GM12878 (cell line): ENCODE results near the gene OR6C75. TPM values are rescaled to one million over a fixed set of nuclear protein-coding genes. Genes with fewer than 3 reads are reported as not detected.
"Not testable (repeated sequence)": the region's sequence is repeated elsewhere in the genome, so short reads cannot be mapped to it uniquely, and the experiment has no call there.

Experiments used
- ATAC-seq: fragments of 200-7000 bp; cut with Tn5 transposase; 3 replicates; pipeline ENCODE4 v1.9.1; 2020; ENCODE audit warnings: mild to moderate bottlenecking, moderate library complexity
- BruUV-seq: library from RNA; stranded (reverse); fragments of 400-500 nt; replicated peaks from 2 replicates; lab custom pipeline; 2021; lab: Mats Ljungman, UMichigan
- CTCF ChIA-PET: fragments of 300-600 bp; sonication (Branson Sonifier 250); formaldehyde crosslinking; extraction: SDS; loops from one replicate; lab custom pipeline; 2021; ENCODE audit warnings: inconsistent platforms; lab: Yijun Ruan, JAX
- POLR2A ChIA-PET: fragments of 350-600 bp; formaldehyde crosslinking; extraction: SDS; loops from one replicate; lab custom pipeline; 2021; ENCODE audit warnings: inconsistent platforms; lab: Charles Lee
- RAD21 ChIA-PET: fragments of 300-600 bp; sonication (Branson Sonifier 250); formaldehyde crosslinking; loops from one replicate; lab custom pipeline; 2023; ENCODE audit warnings: antibody characterized with exemption; ENCODE audit not compliant: unreplicated experiment; lab: Charles Lee
- SMC1A ChIA-PET: fragments of 300-600 bp; sonication (Branson Sonifier 250); formaldehyde crosslinking; loops from one replicate; lab custom pipeline; 2023; ENCODE audit not compliant: unreplicated experiment, uncharacterized antibody; lab: Charles Lee
- DNase-seq: peaks from one replicate; pipeline ENCODE4 v3.0.0-alpha.2; 2011; ENCODE audit warnings: low read depth, low spot score
- FAIRE-seq: peaks from 3 replicates; lab custom pipeline; 2011; peaks lifted over from hg19 to GRCh38; lab: Jason Lieb, UNC
- H2AFZ ChIP-seq: 2 replicates; pipeline ENCODE4 v1.6.0; 2011; ENCODE audit warnings: low read depth, low read length, control low read depth; ENCODE audit not compliant: control insufficient read depth
- H3K27ac ChIP-seq: 2 replicates; pipeline ENCODE4 v1.5.1; 2011; ENCODE audit warnings: control low read depth; ENCODE audit not compliant: control insufficient read depth, insufficient read depth
- H3K27me3 ChIP-seq, 2 experiments: replicated peaks in 1 of 2; 2 replicates each; pipeline versions ENCODE4 v1.6.0 to v1.6.1; 2011; ENCODE audit warnings: low read length in 1 of 2; ENCODE audit not compliant: control insufficient read depth in 2 of 2, insufficient read depth in 2 of 2
- H3K36me3 ChIP-seq, 2 experiments: 2 replicates each; pipeline ENCODE4 v1.5.1; 2011; ENCODE audit warnings: low read length in 1 of 2; ENCODE audit not compliant: control insufficient read depth in 2 of 2, insufficient read depth in 2 of 2
- H3K4me1 ChIP-seq: 2 replicates; pipeline ENCODE4 v1.6.1; 2011; ENCODE audit warnings: mild to moderate bottlenecking, low read length, moderate library complexity, mixed read lengths; ENCODE audit not compliant: control insufficient read depth, insufficient read depth
- H3K4me2 ChIP-seq: 2 replicates; pipeline ENCODE4 v1.6.0; 2011; ENCODE audit warnings: control low read depth; ENCODE audit not compliant: control insufficient read depth, insufficient read depth
- H3K4me3 ChIP-seq: fragments of 200-600 bp; sonication (generic); 2 replicates; pipeline ENCODE4 v1.5.1; 2016
- H3K79me2 ChIP-seq: 2 replicates; pipeline ENCODE4 v1.6.0; 2011; ENCODE audit warnings: low read length; ENCODE audit not compliant: control insufficient read depth, insufficient read depth
- H3K9ac ChIP-seq: 2 replicates; pipeline ENCODE4 v1.8.0; 2011; ENCODE audit warnings: low read length, control low read depth, mixed read lengths; ENCODE audit not compliant: control insufficient read depth, insufficient read depth
- H3K9me3 ChIP-seq: replicated peaks from 3 replicates; pipeline ENCODE4 v1.5.1; 2011; ENCODE audit warnings: mild to moderate bottlenecking, low read length; ENCODE audit not compliant: control insufficient read depth, insufficient read depth
- H4K20me1 ChIP-seq: 2 replicates; pipeline ENCODE4 v1.6.0; 2011; ENCODE audit not compliant: control insufficient read depth, insufficient read depth
- CHD2 ChIP-seq: IDR thresholded peaks from 2 replicates; pipeline ENCODE4 v1.6.1; 2011; ENCODE audit warnings: low read depth, low read length, improper control_type of control experiment, borderline replicate concordance
- EED ChIP-seq: sonication (generic); IDR thresholded peaks from 2 replicates; pipeline ENCODE4 v1.6.1; 2016; ENCODE audit warnings: antibody characterized with exemption, low read depth
- EGR1 ChIP-seq, 2 experiments: IDR thresholded peaks; 1 replicate in 1 of 2; 2 replicates in 1 of 2; pipeline ENCODE4 v1.6.1; 2011 to 2012; ENCODE audit warnings: low read depth in 2 of 2, low read length in 2 of 2, borderline replicate concordance in 1 of 2, mild to moderate bottlenecking in 1 of 2, moderate library complexity in 1 of 2
- HDAC6 ChIP-seq: fragments of 200-600 bp; sonication (generic); IDR thresholded peaks from one replicate; pipeline ENCODE4 v1.8.0; 2017; ENCODE audit warnings: antibody characterized with exemption; ENCODE audit not compliant: unreplicated experiment
- JUNB ChIP-seq: IDR thresholded peaks from 2 replicates; pipeline ENCODE4 v1.6.1; 2016; ENCODE audit warnings: antibody characterized with exemption, mild to moderate bottlenecking
- TBL1XR1 ChIP-seq: IDR thresholded peaks from 2 replicates; pipeline ENCODE4 v1.6.1; 2012; ENCODE audit warnings: low read depth, low read length, improper control_type of control experiment
- USF1 ChIP-seq: IDR thresholded peaks from 2 replicates; pipeline ENCODE4 v1.6.1; 2011; ENCODE audit warnings: borderline replicate concordance, low read depth, mild to moderate bottlenecking, moderate library complexity, mixed read lengths, low read length; ENCODE audit not compliant: insufficient read depth; ENCODE audit errors: extremely low read length
- WGBS: methylation state at CpG from one replicate; pipeline ENCODE4 v1.1.6; 2016; ENCODE audit warnings: low lambda C conversion rate; ENCODE audit not compliant: insufficient replicate concordance, insufficient coverage; ENCODE audit errors: missing lambda C conversion rate; 5-methylcytosine and 5-hydroxymethylcytosine counted together
- in situ Hi-C: fragments of 300-500 bp; cut with MboI; formaldehyde crosslinking; loops from 9 replicates; pipeline ENCODE4 v1.14.3; 2018; ENCODE audit warnings: mixed read lengths
- intact Hi-C: fragments of 100-400 bp; cut with micrococcal nuclease; formaldehyde crosslinking; loops from one replicate; pipeline ENCODE4 v1.14.2; 2022; ENCODE audit not compliant: unreplicated experiment
- polyA plus RNA-seq, 11 experiments: library from polyadenylated mRNA; depleted of rRNA in 4 of 11; unstranded in 6 of 11; stranded (reverse) in 5 of 11; fragments of >200 nt; fragmentation: Nextera tagmentation in 4 of 11; fragmentation: Illumina TruSeq in 1 of 11; extraction: Ambion mirVana in 4 of 11; extraction: Trizol in 1 of 11; gene quantifications; 1 replicate in 1 of 11; 2 replicates in 10 of 11; pipeline versions ENCODE4 v1.2.1 to v1.2.3, GENCODE V29; 2011 to 2016; ENCODE audit warnings: inconsistent platforms in 2 of 11, missing spikeins in 2 of 11, low read depth in 1 of 11
- total RNA-seq, 4 experiments: library from RNA; depleted of rRNA in 3 of 4; stranded (reverse); fragments of >200 nt in 3 of 4; fragmentation: Illumina TruSeq in 1 of 4; extraction: Trizol in 1 of 4; gene quantifications; 2 replicates each; pipeline versions ENCODE4 v1.2.1 to v1.2.3, GENCODE V29; 2013 to 2021

Gene OR6C75
- total and polyA plus RNA-seq, 10 of the 15 experiments (the other 5 are each of a cell fraction or from before 2014, with no cell fraction given): not detected

DNA sequence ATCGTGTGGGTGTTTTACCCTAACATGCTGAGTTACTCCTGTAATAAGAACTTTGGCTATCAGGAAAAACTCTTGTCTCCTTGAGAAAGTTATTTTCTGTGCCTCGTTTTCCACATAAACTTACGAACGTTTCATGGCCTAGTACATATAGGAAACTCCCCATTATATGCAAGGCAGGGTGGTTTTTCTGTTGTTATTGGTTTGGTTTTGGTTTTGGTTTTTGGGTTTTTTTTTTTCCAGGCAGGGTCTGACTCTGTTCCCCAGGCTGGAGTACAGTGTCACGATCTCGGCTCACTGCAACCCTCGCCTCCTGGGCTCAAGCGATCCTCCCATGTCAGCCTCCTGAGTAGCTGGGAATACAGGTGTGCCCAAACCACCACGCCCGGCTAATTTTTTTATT, 26.8 kb upstream of the OR6C75 start:
- no peak overlapping the region for H3K4me2 ChIP-seq
- H3K9ac ChIP-seq: no peak overlapping the region
- intact Hi-C loops: no loop called here
- CTCF ChIA-PET: no interaction called here
- H4K20me1 ChIP-seq: no peaks in the 10 kb centered on the region
- H3K4me3 ChIP-seq: no peak overlapping the region
- no peak for FAIRE-seq
- WGBS: 34% methylated on average over 10 of the region's 10 CpGs
- no peaks in the 10 kb centered on the region for H3K9me3 ChIP-seq
- no peak overlapping the region for H2AFZ ChIP-seq
- no peaks in the 10 kb centered on the region for H3K27me3 ChIP-seq
- in situ Hi-C loops: no loop called here
- ATAC-seq: no peak
- DNase-seq: no peak
- no peak overlapping the region for H3K27ac ChIP-seq
- SMC1A ChIA-PET: no interaction called here
- RAD21 ChIA-PET: no interaction called here
- no TSS peak for BruUV-seq
- H3K79me2 ChIP-seq: no peaks in the 10 kb centered on the region
- H3K4me1 ChIP-seq: no peaks in the 10 kb centered on the region
- no peaks in the 10 kb centered on the region for H3K36me3 ChIP-seq
- TF ChIP-seq CHD2 (no peak), USF1 (no peak), EED (no peak), JUNB (no peak), EGR1 (IDR thresholded peaks at IDR 0.05; ENCODE audit: borderline replicate concordance in 1 of 2, low read depth in 2 of 2, low read length in 2 of 2) (no peak), HDAC6 (no peak), TBL1XR1 (no peak)
- POLR2A ChIA-PET: interaction anchor here (0.7 kb wide), 1 partner anchor 538 kb away, joined by 3 read pairs; no protein-coding TSS in a partner anchor

GRCh38 chr12:55355338-55355737, 7.4 kb upstream of the OR6C75 start:
- BruUV-seq, intact Hi-C loops, H2AFZ ChIP-seq, RAD21 ChIA-PET, H3K4me2 ChIP-seq, SMC1A ChIA-PET, DNase-seq, H3K79me2 ChIP-seq, ATAC-seq, H3K4me1 ChIP-seq, in situ Hi-C loops, H3K4me3 ChIP-seq, CTCF ChIA-PET, FAIRE-seq, H3K36me3 ChIP-seq, H3K9me3 ChIP-seq, H4K20me1 ChIP-seq, POLR2A ChIA-PET, H3K27ac ChIP-seq, H3K27me3 ChIP-seq, H3K9ac ChIP-seq: not testable (repeated sequence)
- 18% methylated on average over 4 of the region's 4 CpGs for WGBS
